ENCODE data around the gene NTSR1. TPM values are rescaled to one million over a fixed set of nuclear protein-coding genes. Genes with fewer than 3 reads are reported as not detected.
A peak's percentile ranks its signal among the peaks of the same experiment; 100 is the strongest.

NTSR1 gene
- total RNA-seq, 1 donor from 2014 or later = 0.24 TPM

- DNase-seq (ENCODE audit: extremely low spot score, unreplicated experiment) = no peak
- Mint-ChIP-seq H3K4me3 (peak overlapping the region; percentile 82), H3K27ac (no peak overlapping the region), H3K27me3 (peaks cover 3% of the 10 kb centered on the region), H3K36me3 (peaks cover 2% of the 10 kb centered on the region), H3K9me3 (no peaks in the 10 kb centered on the region), H3K4me1 (ENCODE audit: unreplicated experiment) (peaks cover 13% of the 10 kb centered on the region)
- TF ChIP-seq, protein P1, sequence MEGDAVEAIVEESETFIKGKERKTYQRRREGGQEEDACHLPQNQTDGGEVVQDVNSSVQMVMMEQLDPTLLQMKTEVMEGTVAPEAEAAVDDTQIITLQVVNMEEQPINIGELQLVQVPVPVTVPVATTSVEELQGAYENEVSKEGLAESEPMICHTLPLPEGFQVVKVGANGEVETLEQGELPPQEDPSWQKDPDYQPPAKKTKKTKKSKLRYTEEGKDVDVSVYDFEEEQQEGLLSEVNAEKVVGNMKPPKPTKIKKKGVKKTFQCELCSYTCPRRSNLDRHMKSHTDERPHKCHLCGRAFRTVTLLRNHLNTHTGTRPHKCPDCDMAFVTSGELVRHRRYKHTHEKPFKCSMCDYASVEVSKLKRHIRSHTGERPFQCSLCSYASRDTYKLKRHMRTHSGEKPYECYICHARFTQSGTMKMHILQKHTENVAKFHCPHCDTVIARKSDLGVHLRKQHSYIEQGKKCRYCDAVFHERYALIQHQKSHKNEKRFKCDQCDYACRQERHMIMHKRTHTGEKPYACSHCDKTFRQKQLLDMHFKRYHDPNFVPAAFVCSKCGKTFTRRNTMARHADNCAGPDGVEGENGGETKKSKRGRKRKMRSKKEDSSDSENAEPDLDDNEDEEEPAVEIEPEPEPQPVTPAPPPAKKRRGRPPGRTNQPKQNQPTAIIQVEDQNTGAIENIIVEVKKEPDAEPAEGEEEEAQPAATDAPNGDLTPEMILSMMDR (conservative IDR thresholded peaks at IDR 0.05) = no peak
These were observed 96.6 kb downstream of the NTSR1 start for GRCh38 chr20:62805155-62805710.

DNA sequence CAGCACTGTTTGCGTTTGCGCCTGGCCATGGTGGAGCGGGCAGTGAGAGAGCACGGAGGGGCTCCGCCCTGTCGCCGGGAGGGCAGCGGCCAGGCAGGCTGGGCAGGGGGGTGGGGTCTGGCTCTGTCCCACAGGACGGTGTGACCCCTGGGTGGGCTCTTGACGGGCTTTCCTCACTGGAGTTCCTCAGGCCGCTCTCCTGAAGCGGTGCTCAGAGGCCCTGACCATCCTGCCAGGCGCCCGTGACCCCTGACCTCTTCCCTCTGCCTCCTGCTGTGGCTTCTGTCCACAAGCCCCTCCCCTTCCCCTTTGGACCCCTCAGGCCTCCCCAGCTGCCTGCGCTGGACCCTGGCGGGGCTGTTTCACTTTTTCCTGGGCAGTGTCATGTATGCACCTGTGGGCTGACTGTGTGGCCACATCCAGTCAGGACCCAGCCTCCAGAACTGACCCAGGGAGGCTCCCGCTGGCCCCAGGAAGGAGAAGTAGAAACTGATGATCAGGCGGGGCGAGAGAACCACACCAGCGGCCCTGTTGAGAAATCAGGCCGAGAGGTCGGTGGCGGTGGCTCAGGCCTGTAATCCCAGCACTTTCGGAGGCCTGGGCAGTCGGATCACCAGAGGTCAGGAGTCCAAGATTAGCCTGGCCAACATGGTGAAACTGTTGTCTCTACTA lies 97.2 kb downstream of the NTSR1 start:
- H3K27me3 Mint-ChIP-seq = peaks cover 3% of the 10 kb centered on the region
- no peaks in the 10 kb centered on the region for H3K9me3 Mint-ChIP-seq
- no peak for DNase-seq (ENCODE audit: extremely low spot score, unreplicated experiment)
- peak overlapping the region; percentile 43 for H3K27ac Mint-ChIP-seq
- peak overlapping the region; percentile 82 for H3K4me3 Mint-ChIP-seq
- TF ChIP-seq, protein P1 (conservative IDR thresholded peaks at IDR 0.05) = no peak
- H3K4me1 Mint-ChIP-seq (ENCODE audit: unreplicated experiment) = peaks cover 13% of the 10 kb centered on the region
- H3K36me3 Mint-ChIP-seq = no peaks in the 10 kb centered on the region

- H3K9me3 Mint-ChIP-seq = no peaks in the 10 kb centered on the region
- peaks cover 3% of the 10 kb centered on the region for H3K27me3 Mint-ChIP-seq
- no peak overlapping the region for H3K27ac Mint-ChIP-seq
These were observed 97.9 kb downstream of the NTSR1 start for GRCh38 chr20:62806383-62807050.

DNA sequence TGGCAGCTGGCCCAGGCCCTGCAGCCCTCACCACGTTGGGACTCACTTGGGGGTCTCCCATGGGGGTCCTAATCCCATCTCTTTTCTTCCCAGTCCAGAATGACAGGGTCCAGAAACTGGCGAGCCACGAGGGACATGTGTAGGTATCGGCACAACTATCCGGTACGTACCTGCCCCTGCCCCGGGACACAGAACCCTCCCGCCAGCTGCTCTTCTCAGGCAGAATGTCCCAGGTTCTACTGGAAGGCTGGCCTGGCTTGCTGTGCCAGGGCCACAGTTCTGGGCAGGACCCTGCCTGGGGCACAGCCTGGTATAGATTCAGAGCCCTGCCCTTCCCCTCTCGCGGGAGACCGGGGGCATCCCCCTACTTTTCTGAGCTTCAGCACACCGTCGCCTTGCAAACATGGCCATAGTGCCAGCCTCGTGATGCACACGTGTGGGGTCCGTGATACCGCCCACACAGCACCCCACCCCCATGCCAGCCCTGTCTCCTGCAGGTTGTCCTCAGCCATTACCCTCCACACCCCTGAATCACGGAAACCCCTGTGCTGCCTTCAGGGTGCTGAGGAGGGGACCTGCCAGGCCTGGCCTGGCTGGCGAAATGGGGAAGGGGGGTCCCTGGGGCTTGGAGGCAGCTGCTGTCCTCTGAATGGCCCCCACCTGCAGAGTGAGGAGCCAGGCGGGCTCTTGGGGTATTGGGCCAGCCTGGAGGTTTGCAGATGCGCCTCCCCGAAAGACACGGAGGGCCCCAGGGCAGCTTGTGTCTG lies 99.0 kb downstream of the NTSR1 start:
- no peak for DNase-seq (ENCODE audit: extremely low spot score, unreplicated experiment)
- TF ChIP-seq, protein P1 (conservative IDR thresholded peaks at IDR 0.05) = no peak
- Mint-ChIP-seq H3K4me1 (ENCODE audit: unreplicated experiment) (peaks cover 13% of the 10 kb centered on the region), H3K4me3 (peak overlapping the region; percentile 44), H3K27me3 (peaks cover 3% of the 10 kb centered on the region), H3K9me3 (no peaks in the 10 kb centered on the region), H3K27ac (no peak overlapping the region), H3K36me3 (no peaks in the 10 kb centered on the region)

More at GRCh38 chr20:62806383-62807050, 97.9 kb downstream of the NTSR1 start:
- TF ChIP-seq, protein P1 (conservative IDR thresholded peaks at IDR 0.05) = no peak
- no peak for DNase-seq (ENCODE audit: extremely low spot score, unreplicated experiment)
- H3K4me1 Mint-ChIP-seq (ENCODE audit: unreplicated experiment) = peaks cover 13% of the 10 kb centered on the region
- peak overlapping the region; percentile 82 for H3K4me3 Mint-ChIP-seq
- no peaks in the 10 kb centered on the region for H3K36me3 Mint-ChIP-seq

DNA sequence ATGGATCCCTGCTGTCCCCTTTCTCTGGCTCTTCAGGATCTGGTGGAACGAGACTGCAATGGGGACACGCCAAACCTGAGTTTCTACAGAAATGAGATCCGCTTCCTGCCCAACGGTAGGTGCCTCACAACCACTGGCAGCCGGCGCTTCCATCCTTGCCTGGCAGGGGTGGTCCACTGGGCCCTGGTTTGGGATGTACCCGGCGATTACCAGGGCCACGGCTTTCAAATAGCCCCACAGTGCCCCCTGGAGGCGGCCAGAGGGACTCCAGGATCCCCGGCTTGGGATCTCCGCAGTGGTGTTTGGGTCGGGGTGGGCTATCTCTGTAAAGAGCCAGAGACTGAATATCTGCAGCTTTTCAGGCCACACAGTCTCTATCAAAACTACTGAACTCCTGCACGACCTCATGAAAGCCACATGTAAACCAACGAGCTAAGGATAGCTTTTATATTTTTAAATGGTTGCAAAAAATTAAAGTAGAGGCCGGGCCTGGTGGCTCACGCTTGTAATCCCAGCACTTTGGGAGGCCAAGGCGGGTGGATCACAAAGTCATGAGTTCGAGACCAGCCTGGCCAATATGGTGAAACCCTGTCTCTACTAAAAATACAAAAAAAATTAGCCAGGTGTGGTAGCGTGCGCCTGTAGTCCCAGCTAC lies 99.7 kb downstream of the NTSR1 start:
- no peaks in the 10 kb centered on the region for H3K36me3 Mint-ChIP-seq
- no peak overlapping the region for H3K27ac Mint-ChIP-seq
- no peaks in the 10 kb centered on the region for H3K9me3 Mint-ChIP-seq
- DNase-seq (ENCODE audit: extremely low spot score, unreplicated experiment) = peak; percentile 84
- H3K4me3 Mint-ChIP-seq = peak overlapping the region; percentile 78
- H3K4me1 Mint-ChIP-seq (ENCODE audit: unreplicated experiment) = peaks cover 7% of the 10 kb centered on the region
- TF ChIP-seq, protein P1 (conservative IDR thresholded peaks at IDR 0.05) = peak; percentile 95
- peaks cover 3% of the 10 kb centered on the region for H3K27me3 Mint-ChIP-seq

Measured in type B pancreatic cell (in vitro differentiated cells).